Hepatocyte (in vitro differentiated cells): ENCODE data around the gene PARN.

Experiments
- EZH2 ChIP-seq: fragments of 200-600 bp; sonication (generic); IDR thresholded peaks from 2 replicates; pipeline ENCODE4 v1.6.1; 2016; ENCODE audit warnings: antibody characterized with exemption, mild to moderate bottlenecking, borderline replicate concordance
- TF ChIP-seq, protein P1 (sequence below): fragments of 200-600 bp; sonication (generic); IDR thresholded peaks from 2 replicates; pipeline ENCODE4 v1.5.1; 2016; ENCODE audit warnings: antibody characterized with exemption, mild to moderate bottlenecking; ENCODE audit not compliant: poor library complexity

DNA sequence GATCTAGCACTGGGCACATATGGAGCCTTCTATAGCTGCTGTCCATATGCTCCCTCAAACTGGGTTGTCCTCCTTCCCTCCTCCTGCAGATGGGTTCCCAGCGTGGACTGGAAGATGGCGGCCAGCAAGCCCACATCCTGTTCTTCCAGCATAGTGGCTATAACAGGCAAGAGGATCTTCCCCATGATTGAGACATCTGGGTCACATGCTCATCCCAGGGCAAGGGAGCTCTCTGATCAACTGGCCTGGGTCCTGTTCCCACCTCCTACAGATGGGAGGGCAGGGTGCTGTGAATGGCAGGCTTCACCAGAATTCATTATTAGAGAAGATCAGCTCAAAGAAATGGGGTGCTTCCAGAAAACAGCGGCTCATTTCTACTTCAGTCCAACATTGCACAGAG is 210.2 kb downstream of the PARN start:
- TF ChIP-seq, protein P1, sequence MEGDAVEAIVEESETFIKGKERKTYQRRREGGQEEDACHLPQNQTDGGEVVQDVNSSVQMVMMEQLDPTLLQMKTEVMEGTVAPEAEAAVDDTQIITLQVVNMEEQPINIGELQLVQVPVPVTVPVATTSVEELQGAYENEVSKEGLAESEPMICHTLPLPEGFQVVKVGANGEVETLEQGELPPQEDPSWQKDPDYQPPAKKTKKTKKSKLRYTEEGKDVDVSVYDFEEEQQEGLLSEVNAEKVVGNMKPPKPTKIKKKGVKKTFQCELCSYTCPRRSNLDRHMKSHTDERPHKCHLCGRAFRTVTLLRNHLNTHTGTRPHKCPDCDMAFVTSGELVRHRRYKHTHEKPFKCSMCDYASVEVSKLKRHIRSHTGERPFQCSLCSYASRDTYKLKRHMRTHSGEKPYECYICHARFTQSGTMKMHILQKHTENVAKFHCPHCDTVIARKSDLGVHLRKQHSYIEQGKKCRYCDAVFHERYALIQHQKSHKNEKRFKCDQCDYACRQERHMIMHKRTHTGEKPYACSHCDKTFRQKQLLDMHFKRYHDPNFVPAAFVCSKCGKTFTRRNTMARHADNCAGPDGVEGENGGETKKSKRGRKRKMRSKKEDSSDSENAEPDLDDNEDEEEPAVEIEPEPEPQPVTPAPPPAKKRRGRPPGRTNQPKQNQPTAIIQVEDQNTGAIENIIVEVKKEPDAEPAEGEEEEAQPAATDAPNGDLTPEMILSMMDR = no peak
- TF ChIP-seq EZH2 = no peak
